Occipital lobe (tissue), 2 donors: ENCODE results near the gene TLR5. TPM values are rescaled to one million over a fixed set of nuclear protein-coding genes. Genes with fewer than 3 reads are reported as not detected.

Experiments used
- DNase-seq: peaks from one replicate; lab custom pipeline; 2025; lab: John Stamatoyannopoulos, UW
- total RNA-seq: library from RNA; depleted of rRNA; stranded (reverse); fragments of >200 nt; gene quantifications from one replicate; pipeline ENCODE4 v1.2.3, GENCODE V29; 2014

Gene TLR5
- total RNA-seq, 1 donor from 2014 or later: 1.7 TPM

- DNase-seq: no peak
Measured at GRCh38 chr1:223068900-223069665, 74.0 kb downstream of the TLR5 start.

DNA sequence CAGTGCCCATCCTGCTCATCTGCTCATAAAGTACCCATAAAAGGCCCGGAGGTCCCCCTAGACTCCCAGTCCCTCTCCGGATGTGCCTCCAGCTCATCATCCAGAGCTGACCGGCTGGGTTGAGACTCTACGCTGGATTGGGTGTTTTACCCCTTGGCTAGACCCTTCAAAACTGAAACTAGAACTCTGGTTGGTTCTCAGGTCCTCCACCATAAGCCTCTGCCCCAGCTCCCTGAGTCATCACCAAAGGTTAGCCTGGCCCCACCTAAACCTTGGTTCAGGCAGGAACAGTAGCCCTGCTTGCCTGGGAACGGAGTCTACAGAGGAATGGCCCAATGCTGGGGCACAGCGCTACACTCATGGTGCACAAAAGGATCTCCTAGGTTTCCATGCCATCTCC, 75.1 kb downstream of the TLR5 start:
- no peak for DNase-seq

DNA sequence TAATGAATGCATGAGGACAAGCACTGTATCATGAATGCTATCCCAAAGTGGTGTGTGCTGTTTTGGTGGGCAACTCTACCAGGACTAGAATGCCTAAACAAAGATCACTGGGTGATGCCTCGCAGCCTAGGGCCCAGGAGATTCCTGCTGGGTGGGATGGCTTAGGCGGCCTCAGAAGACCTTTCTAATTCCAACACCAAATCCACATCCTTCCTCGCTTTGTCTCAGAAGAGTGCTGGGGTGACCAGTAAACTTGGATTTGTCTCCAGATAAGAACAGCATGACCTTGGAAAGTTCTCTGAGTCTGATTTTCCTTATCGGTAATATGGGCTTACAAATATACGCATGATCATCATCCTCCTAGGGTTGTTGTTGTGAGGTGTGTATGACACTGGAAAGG, 76.6 kb downstream of the TLR5 start:
- no peak for DNase-seq

GRCh38 chr1:223062177-223062576, 80.9 kb downstream of the TLR5 start:
- DNase-seq: no peak

DNA sequence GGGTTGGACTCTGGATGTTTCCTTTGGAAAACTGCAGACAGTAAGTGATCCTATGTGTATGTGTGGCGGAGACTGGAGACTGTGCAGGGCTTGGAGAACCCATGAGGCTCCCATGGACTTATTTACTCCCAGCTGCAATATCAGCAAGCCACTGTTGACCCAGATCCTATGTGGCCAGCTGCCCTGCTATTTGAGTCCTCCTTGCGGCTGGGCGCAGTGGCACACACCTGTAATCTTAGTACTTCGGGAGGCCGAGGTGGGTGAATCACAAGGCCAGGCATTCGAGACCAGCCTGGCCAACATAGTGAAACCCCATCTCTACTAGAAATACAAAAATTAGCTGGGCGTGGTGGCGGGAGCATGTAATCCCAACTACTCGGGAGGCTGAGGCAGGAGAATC, 83.5 kb downstream of the TLR5 start:
- DNase-seq: no peak

Other genes starting within 250 kb of the TLR5 start
- 11.2 TPM for gene SUSD4, start 220.9 kb upstream of the TLR5 start, total RNA-seq